H1 (cell line): ENCODE results near the gene MAML3. TPM values are rescaled to one million over a fixed set of nuclear protein-coding genes. Genes with fewer than 3 reads are reported as not detected.

Source experiments
- CTCF ChIA-PET: fragments of 300-600 bp; sonication (Branson Sonifier 250); formaldehyde crosslinking; loops from one replicate; lab custom pipeline; 2021; ENCODE audit not compliant: partially characterized antibody; lab: Charles Lee
- POLR2A ChIA-PET: fragments of 300-600 bp; sonication (Branson Sonifier 250); formaldehyde crosslinking; loops from one replicate; lab custom pipeline; 2021; ENCODE audit warnings: inconsistent platforms; ENCODE audit not compliant: partially characterized antibody; lab: Charles Lee
- DNase-seq, 2 experiments: peaks; one replicate each; pipeline versions ENCODE4 v3.0.0 to v3.0.0-alpha.2; 2010 to 2022; ENCODE audit warnings: low spot score in 2 of 2, low read depth in 1 of 2, mixed read lengths in 1 of 2
- FAIRE-seq: peaks from 2 replicates; lab custom pipeline; 2011; peaks lifted over from hg19 to GRCh38; lab: Jason Lieb, UNC
- H2AFZ ChIP-seq: 2 replicates; pipeline ENCODE4 v1.8.1; 2012; ENCODE audit warnings: low read length, inconsistent platforms
- H2AK5ac ChIP-seq: 2 replicates; pipeline ENCODE4 v1.6.1; 2013; ENCODE audit warnings: low read depth, low read length
- H2BK120ac ChIP-seq: replicated peaks from 2 replicates; pipeline ENCODE3; 2013; ENCODE audit warnings: low read depth, low read length, inconsistent platforms
- H2BK12ac ChIP-seq: 2 replicates; pipeline ENCODE4 v1.6.1; 2013; ENCODE audit warnings: low read depth, low read length
- H2BK15ac ChIP-seq: 2 replicates; pipeline ENCODE4 v1.6.1; 2013; ENCODE audit warnings: low read length
- H2BK20ac ChIP-seq: 2 replicates; pipeline ENCODE4 v1.6.1; 2013; ENCODE audit warnings: low read length
- H2BK5ac ChIP-seq: 2 replicates; pipeline ENCODE4 v1.6.1; 2013; ENCODE audit warnings: low read depth, low read length
- H3K14ac ChIP-seq: 2 replicates; pipeline ENCODE4 v1.6.1; 2013; ENCODE audit warnings: inconsistent platforms; ENCODE audit not compliant: insufficient read length
- H3K18ac ChIP-seq: 2 replicates; pipeline ENCODE4 v1.6.1; 2013; ENCODE audit warnings: low read length; ENCODE audit errors: extremely low read depth
- H3K23ac ChIP-seq: 2 replicates; pipeline ENCODE4 v1.6.1; 2013; ENCODE audit warnings: inconsistent platforms; ENCODE audit not compliant: insufficient read length
- H3K23me2 ChIP-seq: 2 replicates; pipeline ENCODE4 v1.6.1; 2013; ENCODE audit warnings: low read depth, low read length
- H3K27ac ChIP-seq: 2 replicates; pipeline ENCODE4 v1.6.1; 2011; ENCODE audit warnings: low read depth, low read length, inconsistent platforms
- H3K27me3 ChIP-seq, 4 experiments: replicated peaks in 1 of 4; 1 replicate in 1 of 4; 2 replicates in 3 of 4; pipeline versions ENCODE4 v1.6.1 to v1.8.1; 2011 to 2013; ENCODE audit warnings: low read length in 3 of 4, mild to moderate bottlenecking in 3 of 4, inconsistent platforms in 2 of 4, mixed read lengths in 2 of 4, moderate library complexity in 1 of 4; ENCODE audit not compliant: control insufficient read depth in 3 of 4, insufficient read depth in 3 of 4; ENCODE audit errors: extremely low read depth in 1 of 4
- H3K36me3 ChIP-seq, 4 experiments: 2 replicates each; pipeline versions ENCODE4 v1.6.1 to v1.8.1; 2011 to 2013; ENCODE audit warnings: mild to moderate bottlenecking in 4 of 4, low read length in 3 of 4, moderate library complexity in 2 of 4, control low read depth in 1 of 4, inconsistent platforms in 1 of 4; ENCODE audit not compliant: insufficient read depth in 4 of 4, control insufficient read depth in 2 of 4
- H3K4ac ChIP-seq: replicated peaks from 2 replicates; pipeline ENCODE3; 2013; ENCODE audit warnings: low read length, low read depth, mixed read lengths, inconsistent platforms; ENCODE audit not compliant: insufficient read length
- H3K4me1 ChIP-seq, 4 experiments: replicated peaks in 1 of 4; 1 replicate in 1 of 4; 2 replicates in 3 of 4; pipeline versions ENCODE4 v1.6.1 to v1.8.1; 2011 to 2013; ENCODE audit warnings: low read length in 3 of 4, inconsistent platforms in 2 of 4, mixed read lengths in 1 of 4; ENCODE audit not compliant: insufficient read depth in 4 of 4, control insufficient read depth in 3 of 4
- H3K4me2 ChIP-seq, 2 experiments: 2 replicates each; pipeline versions ENCODE4 v1.6.1 to v1.8.1; 2011 to 2013; ENCODE audit warnings: low read depth in 2 of 2, low read length in 2 of 2, control low read depth in 1 of 2, inconsistent platforms in 1 of 2, mild to moderate bottlenecking in 1 of 2; ENCODE audit not compliant: insufficient read depth in 1 of 2
- H3K4me3 ChIP-seq, 4 experiments: fragments of 200-600, 300-600 bp in 1 of 4; sonication (generic), shearing (Covaris generic), sonication (Bioruptor Twin) in 1 of 4; 2 replicates each; pipeline versions ENCODE4 v1.5.1 to v1.8.1; 2011 to 2016; ENCODE audit warnings: low read length in 4 of 4, low read depth in 3 of 4, control low read depth in 2 of 4, inconsistent platforms in 2 of 4, mild to moderate bottlenecking in 2 of 4, mixed read lengths in 1 of 4, moderate library complexity in 1 of 4; ENCODE audit not compliant: insufficient read depth in 2 of 4; ENCODE audit errors: extremely low read depth in 1 of 4
- H3K56ac ChIP-seq: replicated peaks from 2 replicates; pipeline ENCODE3; 2013; ENCODE audit warnings: low read depth, mild to moderate bottlenecking, mixed read lengths, low read length, inconsistent platforms; ENCODE audit not compliant: insufficient read length
- H3K79me1 ChIP-seq: 2 replicates; pipeline ENCODE4 v1.6.1; 2013; ENCODE audit warnings: low read depth, low read length, control low read depth
- H3K79me2 ChIP-seq, 2 experiments: 2 replicates each; pipeline versions ENCODE4 v1.6.1 to v1.8.1; 2012 to 2013; ENCODE audit warnings: low read length in 2 of 2, mild to moderate bottlenecking in 2 of 2, inconsistent platforms in 1 of 2; ENCODE audit not compliant: insufficient read depth in 2 of 2, control insufficient read depth in 1 of 2
- H3K9ac ChIP-seq, 4 experiments: replicated peaks in 1 of 4; 1 replicate in 1 of 4; 2 replicates in 3 of 4; pipeline versions ENCODE4 v1.6.1 to v1.8.1; 2011 to 2013; ENCODE audit warnings: low read depth in 3 of 4, low read length in 3 of 4, control low read depth in 2 of 4, mild to moderate bottlenecking in 2 of 4, moderate library complexity in 2 of 4, inconsistent platforms in 1 of 4; ENCODE audit errors: extremely low read depth in 1 of 4
- H3K9me3 ChIP-seq, 2 experiments: 2 replicates each; pipeline versions ENCODE4 v1.6.1 to v1.8.1; 2012 to 2013; ENCODE audit warnings: mild to moderate bottlenecking in 2 of 2, moderate library complexity in 2 of 2, control low read depth in 1 of 2, inconsistent platforms in 1 of 2, low read depth in 1 of 2, low read length in 1 of 2, mixed read lengths in 1 of 2; ENCODE audit not compliant: insufficient read depth in 2 of 2
- H4K20me1 ChIP-seq, 2 experiments: replicated peaks in 1 of 2; 2 replicates each; pipeline versions ENCODE3 to v1.8.1; 2011 to 2013; ENCODE audit warnings: inconsistent platforms in 2 of 2, low read length in 2 of 2, mild to moderate bottlenecking in 1 of 2; ENCODE audit not compliant: insufficient read depth in 2 of 2, control insufficient read depth in 1 of 2
- H4K5ac ChIP-seq: 2 replicates; pipeline ENCODE4 v1.6.1; 2013; ENCODE audit warnings: low read length, low read depth, mixed read lengths, inconsistent platforms; ENCODE audit not compliant: insufficient read length
- H4K8ac ChIP-seq: 2 replicates; pipeline ENCODE4 v1.8.0; 2013; ENCODE audit warnings: mild to moderate bottlenecking, moderate library complexity, low read length, inconsistent platforms; ENCODE audit not compliant: insufficient read depth; ENCODE audit errors: extremely low read depth
- H4K91ac ChIP-seq: replicated peaks from 2 replicates; pipeline ENCODE3; 2013; ENCODE audit warnings: low read length, mixed read lengths, inconsistent platforms; ENCODE audit not compliant: insufficient read length
- KDM1A ChIP-seq: fragments of 200-600, 300-600 bp; sonication (generic); IDR thresholded peaks from 2 replicates; pipeline ENCODE4 v1.7.1; 2016; ENCODE audit warnings: mild to moderate bottlenecking, low read length, borderline replicate concordance
- SIRT6 ChIP-seq: IDR thresholded peaks from one replicate; pipeline ENCODE4 v1.7.1; 2012; ENCODE audit warnings: low read length, inconsistent platforms
- TBP ChIP-seq: IDR thresholded peaks from 2 replicates; pipeline ENCODE4 v1.6.1; 2011; ENCODE audit warnings: low read depth, low read length, improper control_type of control experiment
- WGBS, 2 experiments: shearing (Covaris generic) in 1 of 2; methylation state at CpG; one replicate each; pipeline versions ENCODE4 v1.1.6 to v1.1.7; 2013 to 2015; ENCODE audit warnings: low lambda C conversion rate in 2 of 2, mixed read lengths in 2 of 2, inconsistent platforms in 1 of 2, low coverage in 1 of 2, missing lambda C conversion rate in 1 of 2; ENCODE audit not compliant: insufficient replicate concordance in 2 of 2, insufficient coverage in 1 of 2, insufficient read length in 1 of 2; ENCODE audit errors: extremely low coverage in 1 of 2, missing lambda C conversion rate in 1 of 2; 5-methylcytosine and 5-hydroxymethylcytosine counted together
- polyA plus RNA-seq, 7 experiments: library from polyadenylated mRNA; depleted of rRNA in 3 of 7; stranded (reverse) in 5 of 7; unstranded in 2 of 7; fragments of >200 nt in 5 of 7; fragments of 200-250 nt in 2 of 7; gene quantifications; 1 replicate in 5 of 7; 2 replicates in 1 of 7; 4 replicates in 1 of 7; pipeline versions ENCODE4 v1.2.1 to v1.2.3, GENCODE V29; 2011 to 2013; ENCODE audit warnings: missing spikeins in 2 of 7, mixed read lengths in 2 of 7
- total RNA-seq: library from RNA; stranded (reverse); fragmentation: NEBNext Ultra II Directional; extraction: Animal tissue kit (Norgen Biotek cat#: 25700); gene quantifications from 2 replicates; pipeline ENCODE4 v1.2.1, GENCODE V29; 2021

The MAML3 gene
- total and polyA plus RNA-seq, 2 of the 8 experiments (the other 6 are each of a cell fraction or from before 2014, with no cell fraction given) = 2.1 to 5.7 TPM

GRCh38 chr4:139957065-139957464 lies 196.9 kb downstream of the MAML3 start:
- WGBS, 2 experiments = 93% methylated on average over 2 of the region's 2 CpGs; no CpG with 5 or more reads in 1 of the 2 experiments
- CTCF ChIA-PET = no interaction called here

More at GRCh38 chr4:139957065-139957464, 196.9 kb downstream of the MAML3 start:
- H3K9ac ChIP-seq = no peak overlapping the region
- H3K36me3 ChIP-seq = no peaks in the 10 kb centered on the region
- H4K20me1 ChIP-seq = no peaks in the 10 kb centered on the region
- H2BK5ac ChIP-seq = no peak overlapping the region
- no peak overlapping the region for H2BK12ac ChIP-seq
- no peak overlapping the region for H3K14ac ChIP-seq
- H3K79me1 ChIP-seq = no peaks in the 10 kb centered on the region
- POLR2A ChIA-PET = no interaction called here
- H4K8ac ChIP-seq = no peak overlapping the region
- H3K4me3 ChIP-seq = no peak overlapping the region
- H2AK5ac ChIP-seq = no peak overlapping the region
- H3K27me3 ChIP-seq = no peaks in the 10 kb centered on the region; a peak in 2 of 7 replicates
- no peaks in the 10 kb centered on the region for H3K79me2 ChIP-seq
- no peak overlapping the region for H4K91ac ChIP-seq
- no peak overlapping the region for H2AFZ ChIP-seq
- H4K5ac ChIP-seq = no peak overlapping the region
- H3K18ac ChIP-seq = no peak overlapping the region
- no peak overlapping the region for H3K23ac ChIP-seq
- no peaks in the 10 kb centered on the region for H3K9me3 ChIP-seq
- DNase-seq (no peak), FAIRE-seq (no peak)
- no peak for TF ChIP-seq SIRT6
- peak; percentile 57; the same call in 1 of the 2 replicates for TF ChIP-seq KDM1A
- TF ChIP-seq TBP = no peak
- no peak overlapping the region for H3K4me2 ChIP-seq
- H2BK120ac ChIP-seq = no peak overlapping the region
- no peak overlapping the region for H2BK15ac ChIP-seq
- H3K56ac ChIP-seq = no peak overlapping the region
- no peak overlapping the region for H3K27ac ChIP-seq
- H3K4ac ChIP-seq = no peak overlapping the region
- no peak overlapping the region for H2BK20ac ChIP-seq
- H3K23me2 ChIP-seq = no peaks in the 10 kb centered on the region
- H3K4me1 ChIP-seq = no peaks in the 10 kb centered on the region
